ENCODE measurements around the gene TDRD10.
A peak's percentile ranks its signal among the peaks of the same experiment; 100 is the strongest.

The TDRD10 gene

DNA sequence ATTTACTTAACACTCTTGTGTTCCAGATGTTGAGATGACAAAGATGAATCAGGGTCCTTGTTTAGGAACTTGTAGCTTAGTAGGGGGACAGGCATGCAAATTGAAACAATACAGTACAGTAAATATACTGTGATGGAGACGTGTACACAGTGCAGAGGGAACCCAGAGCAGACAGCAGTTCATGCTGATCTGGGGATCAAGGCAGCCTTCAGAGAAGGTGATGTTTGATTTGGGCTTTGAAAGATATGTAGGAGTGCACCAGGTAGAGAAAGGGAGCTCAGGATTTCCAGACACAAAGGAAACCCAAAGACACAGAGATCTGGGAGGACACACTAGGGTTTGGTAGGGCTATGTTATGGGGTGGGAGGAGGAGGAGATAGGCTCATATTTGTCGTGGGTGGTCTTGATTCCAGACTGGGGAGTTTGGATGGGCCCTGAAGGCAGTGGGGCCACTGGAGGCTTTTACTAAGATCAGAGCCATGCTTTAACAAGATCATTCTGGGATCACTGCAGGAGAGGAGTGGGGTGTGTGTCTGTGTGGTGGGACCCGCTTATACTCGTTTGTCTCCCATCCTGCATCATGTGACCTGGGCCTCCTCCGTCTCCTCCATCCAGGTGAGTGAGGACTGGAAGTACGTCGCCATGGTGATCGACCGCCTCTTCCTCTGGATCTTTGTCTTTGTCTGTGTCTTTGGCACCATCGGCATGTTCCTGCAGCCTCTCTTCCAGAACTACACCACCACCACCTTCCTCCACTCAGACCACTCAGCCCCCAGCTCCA, 73.3 kb downstream of the TDRD10 start:
- WGBS, 2 donors (ENCODE audit: extremely low coverage in 2 of 2, insufficient read length in 2 of 2, insufficient replicate concordance in 1 of 2), result no CpG with 5 or more reads among the region's 10 CpGs
- Histone ChIP-seq H3K14ac (ENCODE audit: low read length) (no peak overlapping the region), H2AFZ (ENCODE audit: low read length) (no peak overlapping the region), H3K9ac (ENCODE audit: low read depth, low read length, poor library complexity) (no peak overlapping the region), H3K4me1 (ENCODE audit: control insufficient read depth in 2 of 2, insufficient read depth in 1 of 2, low read depth in 1 of 2, low read length in 2 of 2) (peaks cover 0 to 5% of the 10 kb centered on the region in 2 donors), H4K91ac (ENCODE audit: low read depth, low read length, poor library complexity) (no peak overlapping the region), H3K4ac (ENCODE audit: low read length) (no peak overlapping the region), H3K23ac (ENCODE audit: low read depth, low read length, poor library complexity) (no peak overlapping the region), H2BK12ac (ENCODE audit: low read length) (no peak overlapping the region), H3K27ac (replicated peaks; ENCODE audit: low read length) (no peak overlapping the region), H3K79me1 (ENCODE audit: low read depth, low read length) (no peaks in the 10 kb centered on the region), H4K8ac (ENCODE audit: low read depth, low read length) (no peak overlapping the region), H3K4me3 (ENCODE audit: low read length in 2 of 2) (no peak overlapping the region), H2BK15ac (ENCODE audit: low read length) (no peak overlapping the region), H2BK120ac (ENCODE audit: low read depth, low read length) (no peak overlapping the region), H3K36me3 (replicated peaks in 1 of 2; ENCODE audit: control insufficient read depth in 2 of 2, insufficient read depth in 2 of 2, low read length in 2 of 2) (peaks cover 18 to 86% of the 10 kb centered on the region in 2 donors), H2AK5ac (ENCODE audit: low read depth, low read length) (no peak overlapping the region), H3K27me3 (ENCODE audit: control insufficient read depth in 3 of 3, insufficient read depth in 3 of 3, low read depth in 1 of 3, low read length in 3 of 3) (no peaks in the 10 kb centered on the region), H2BK5ac (ENCODE audit: low read length) (no peak overlapping the region), H3K18ac (ENCODE audit: low read length) (no peak overlapping the region), H3K9me3 (replicated peaks in 1 of 2; ENCODE audit: control insufficient read depth in 2 of 2, insufficient read depth in 1 of 2, low read depth in 1 of 2, low read length in 2 of 2) (no peaks in the 10 kb centered on the region), H3K4me2 (ENCODE audit: insufficient read depth, low read length, poor library complexity, severe bottlenecking) (no peak overlapping the region)
- no peak for DNase-seq (ENCODE audit: low spot score)

DNA sequence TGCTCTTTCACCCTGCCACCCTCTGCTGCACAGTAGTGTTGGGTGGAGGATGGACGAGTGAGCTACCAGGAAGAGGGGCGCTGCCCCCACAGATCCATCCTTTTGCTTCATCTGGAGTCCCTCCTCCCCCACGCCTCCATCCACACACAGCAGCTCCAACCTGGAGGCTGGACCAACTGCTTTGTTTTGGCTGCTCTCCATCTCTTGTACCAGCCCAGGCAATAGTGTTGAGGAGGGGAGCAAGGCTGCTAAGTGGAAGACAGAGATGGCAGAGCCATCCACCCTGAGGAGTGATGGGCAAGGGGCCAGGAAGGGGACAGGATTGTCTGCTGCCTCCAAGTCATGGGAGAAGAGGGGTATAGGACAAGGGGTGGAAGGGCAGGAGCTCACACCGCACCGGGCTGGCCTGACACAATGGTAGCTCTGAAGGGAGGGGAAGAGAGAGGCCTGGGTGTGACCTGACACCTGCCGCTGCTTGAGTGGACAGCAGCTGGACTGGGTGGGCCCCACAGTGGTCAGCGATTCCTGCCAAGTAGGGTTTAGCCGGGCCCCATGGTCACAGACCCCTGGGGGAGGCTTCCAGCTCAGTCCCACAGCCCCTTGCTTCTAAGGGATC, 74.0 kb downstream of the TDRD10 start:
- H3K79me1 ChIP-seq (ENCODE audit: low read depth, low read length), result no peaks in the 10 kb centered on the region
- no peak overlapping the region for H3K27ac ChIP-seq (replicated peaks; ENCODE audit: low read length)
- H3K9me3 ChIP-seq (replicated peaks in 1 of 2; ENCODE audit: control insufficient read depth in 2 of 2, insufficient read depth in 1 of 2, low read depth in 1 of 2, low read length in 2 of 2), result no peaks in the 10 kb centered on the region
- no peak overlapping the region for H2BK120ac ChIP-seq (ENCODE audit: low read depth, low read length)
- H4K91ac ChIP-seq (ENCODE audit: low read depth, low read length, poor library complexity), result no peak overlapping the region
- H3K9ac ChIP-seq (ENCODE audit: low read depth, low read length, poor library complexity), result no peak overlapping the region
- no peak for DNase-seq (ENCODE audit: low spot score)
- no peak overlapping the region for H3K4ac ChIP-seq (ENCODE audit: low read length)
- H2BK5ac ChIP-seq (ENCODE audit: low read length), result no peak overlapping the region
- no peaks in the 10 kb centered on the region for H3K27me3 ChIP-seq (ENCODE audit: control insufficient read depth in 3 of 3, insufficient read depth in 3 of 3, low read depth in 1 of 3, low read length in 3 of 3)
- no peak overlapping the region for H3K4me3 ChIP-seq (ENCODE audit: low read length in 2 of 2)
- H2AFZ ChIP-seq (ENCODE audit: low read length), result no peak overlapping the region
- no peak overlapping the region for H2BK15ac ChIP-seq (ENCODE audit: low read length)
- no peak overlapping the region for H3K14ac ChIP-seq (ENCODE audit: low read length)
- H2BK12ac ChIP-seq (ENCODE audit: low read length), result no peak overlapping the region
- WGBS, 2 donors (ENCODE audit: extremely low coverage in 2 of 2, insufficient read length in 2 of 2, insufficient replicate concordance in 1 of 2), result no CpG with 5 or more reads among the region's 8 CpGs
- peak overlapping the region; percentile 74 for H3K23ac ChIP-seq (ENCODE audit: low read depth, low read length, poor library complexity)
- no peak overlapping the region for H4K8ac ChIP-seq (ENCODE audit: low read depth, low read length)
- peaks cover 0 to 5% of the 10 kb centered on the region in 2 donors for H3K4me1 ChIP-seq (ENCODE audit: control insufficient read depth in 2 of 2, insufficient read depth in 1 of 2, low read depth in 1 of 2, low read length in 2 of 2)
- no peak overlapping the region for H2AK5ac ChIP-seq (ENCODE audit: low read depth, low read length)
- H3K4me2 ChIP-seq (ENCODE audit: insufficient read depth, low read length, poor library complexity, severe bottlenecking), result no peak overlapping the region
- H3K18ac ChIP-seq (ENCODE audit: low read length), result no peak overlapping the region
- H3K36me3 ChIP-seq (replicated peaks in 1 of 2; ENCODE audit: control insufficient read depth in 2 of 2, insufficient read depth in 2 of 2, low read length in 2 of 2), result peaks cover 21 to 86% of the 10 kb centered on the region in 2 donors

DNA sequence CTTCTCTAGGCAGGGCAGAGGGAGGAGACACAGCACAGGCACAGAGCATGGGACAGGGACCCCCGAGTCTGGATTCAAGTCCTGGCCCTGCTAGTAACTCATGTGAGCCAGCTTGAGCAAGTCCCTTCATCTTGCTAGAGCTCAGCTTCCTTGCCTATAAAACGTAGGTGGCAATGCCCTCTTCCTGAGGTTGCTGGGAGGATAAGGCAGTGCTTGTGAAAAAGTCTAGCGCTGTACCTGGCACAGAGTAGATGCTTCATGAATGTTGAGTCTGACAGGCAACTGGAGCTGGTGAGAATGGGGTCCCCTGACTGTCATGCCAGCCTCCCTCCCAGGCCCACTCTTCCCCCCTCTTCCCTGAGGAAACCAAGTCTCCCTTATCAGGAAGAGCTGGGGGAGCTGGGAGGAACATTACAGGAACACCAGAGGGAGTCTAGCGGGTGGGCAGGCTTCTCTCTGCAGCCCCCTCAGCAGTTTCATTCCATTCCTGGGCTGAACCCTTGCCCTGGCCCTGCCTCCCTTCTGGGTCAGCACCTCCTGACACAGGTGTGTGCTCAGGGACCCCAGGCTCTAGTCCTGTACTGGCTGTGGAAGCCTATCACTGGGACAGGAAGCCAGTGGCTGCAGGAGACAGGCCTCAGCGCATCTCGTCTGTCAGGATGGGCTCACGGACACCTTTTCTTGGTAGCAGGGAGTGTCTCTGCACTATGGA, 75.5 kb downstream of the TDRD10 start:
- Histone ChIP-seq H4K8ac (ENCODE audit: low read depth, low read length) (no peak overlapping the region), H3K27ac (replicated peaks; ENCODE audit: low read length) (no peak overlapping the region), H4K91ac (ENCODE audit: low read depth, low read length, poor library complexity) (no peak overlapping the region), H2BK120ac (ENCODE audit: low read depth, low read length) (no peak overlapping the region), H2BK15ac (ENCODE audit: low read length) (no peak overlapping the region), H3K14ac (ENCODE audit: low read length) (no peak overlapping the region), H2AFZ (ENCODE audit: low read length) (no peak overlapping the region), H3K4me2 (ENCODE audit: insufficient read depth, low read length, poor library complexity, severe bottlenecking) (no peak overlapping the region), H3K9ac (ENCODE audit: low read depth, low read length, poor library complexity) (no peak overlapping the region), H3K4ac (ENCODE audit: low read length) (no peak overlapping the region), H3K23ac (ENCODE audit: low read depth, low read length, poor library complexity) (no peak overlapping the region), H2AK5ac (ENCODE audit: low read depth, low read length) (no peak overlapping the region), H3K18ac (ENCODE audit: low read length) (no peak overlapping the region), H3K4me1 (ENCODE audit: control insufficient read depth in 2 of 2, insufficient read depth in 1 of 2, low read depth in 1 of 2, low read length in 2 of 2) (peaks cover 0 to 5% of the 10 kb centered on the region in 2 donors), H3K4me3 (ENCODE audit: low read length in 2 of 2) (no peak overlapping the region), H3K27me3 (ENCODE audit: control insufficient read depth in 3 of 3, insufficient read depth in 3 of 3, low read depth in 1 of 3, low read length in 3 of 3) (no peaks in the 10 kb centered on the region), H2BK5ac (ENCODE audit: low read length) (no peak overlapping the region), H3K36me3 (replicated peaks in 1 of 2; ENCODE audit: control insufficient read depth in 2 of 2, insufficient read depth in 2 of 2, low read length in 2 of 2) (peaks cover 23 to 85% of the 10 kb centered on the region in 2 donors), H3K79me1 (ENCODE audit: low read depth, low read length) (no peaks in the 10 kb centered on the region), H3K9me3 (replicated peaks in 1 of 2; ENCODE audit: control insufficient read depth in 2 of 2, insufficient read depth in 1 of 2, low read depth in 1 of 2, low read length in 2 of 2) (no peaks in the 10 kb centered on the region), H2BK12ac (ENCODE audit: low read length) (no peak overlapping the region)
- DNase-seq (ENCODE audit: low spot score), result no peak
- WGBS, 2 donors (ENCODE audit: extremely low coverage in 2 of 2, insufficient read length in 2 of 2, insufficient replicate concordance in 1 of 2), result no CpG with 5 or more reads among the region's 7 CpGs

DNA sequence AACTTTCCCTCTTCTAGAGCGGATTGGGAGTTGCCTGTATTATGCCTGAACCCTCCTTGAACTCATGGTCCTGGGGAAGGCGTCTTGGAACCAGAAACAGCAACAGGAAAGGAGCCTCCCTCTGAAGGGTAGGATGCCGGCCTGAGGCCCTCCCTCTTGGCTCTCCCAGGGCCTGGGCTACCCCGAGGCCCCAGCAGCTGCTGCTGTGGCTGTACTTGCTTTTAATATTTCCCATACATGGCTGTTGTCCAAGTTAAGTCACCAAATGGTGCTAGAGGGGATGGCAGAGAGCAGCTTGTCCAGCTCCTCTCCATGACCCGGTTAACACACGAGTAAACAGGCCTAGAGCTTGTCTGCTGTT, 76.0 kb downstream of the TDRD10 start:
- no peak overlapping the region for H3K4me2 ChIP-seq (ENCODE audit: insufficient read depth, low read length, poor library complexity, severe bottlenecking)
- H2BK15ac ChIP-seq (ENCODE audit: low read length), result no peak overlapping the region

More for the DNA sequence above, 76.0 kb downstream of the TDRD10 start:
- no peak overlapping the region for H3K14ac ChIP-seq (ENCODE audit: low read length)
- no peak overlapping the region for H4K8ac ChIP-seq (ENCODE audit: low read depth, low read length)
- H3K27ac ChIP-seq (replicated peaks; ENCODE audit: low read length), result no peak overlapping the region
- no peak overlapping the region for H3K4me3 ChIP-seq (ENCODE audit: low read length in 2 of 2)
- no peak overlapping the region for H2AFZ ChIP-seq (ENCODE audit: low read length)
- H3K9me3 ChIP-seq (replicated peaks in 1 of 2; ENCODE audit: control insufficient read depth in 2 of 2, insufficient read depth in 1 of 2, low read depth in 1 of 2, low read length in 2 of 2), result no peaks in the 10 kb centered on the region
- no peak overlapping the region for H2BK5ac ChIP-seq (ENCODE audit: low read length)
- DNase-seq (ENCODE audit: low spot score), result no peak
- H3K79me1 ChIP-seq (ENCODE audit: low read depth, low read length), result no peaks in the 10 kb centered on the region
- no peak overlapping the region for H3K23ac ChIP-seq (ENCODE audit: low read depth, low read length, poor library complexity)
- H3K4me1 ChIP-seq (ENCODE audit: control insufficient read depth in 2 of 2, insufficient read depth in 1 of 2, low read depth in 1 of 2, low read length in 2 of 2), result peaks cover 0 to 3% of the 10 kb centered on the region in 2 donors
- no peak overlapping the region for H3K18ac ChIP-seq (ENCODE audit: low read length)
- H2BK120ac ChIP-seq (ENCODE audit: low read depth, low read length), result no peak overlapping the region
- peaks cover 28 to 87% of the 10 kb centered on the region in 2 donors for H3K36me3 ChIP-seq (replicated peaks in 1 of 2; ENCODE audit: control insufficient read depth in 2 of 2, insufficient read depth in 2 of 2, low read length in 2 of 2)
- no peaks in the 10 kb centered on the region for H3K27me3 ChIP-seq (ENCODE audit: control insufficient read depth in 3 of 3, insufficient read depth in 3 of 3, low read depth in 1 of 3, low read length in 3 of 3)
- H3K9ac ChIP-seq (ENCODE audit: low read depth, low read length, poor library complexity), result no peak overlapping the region
- no peak overlapping the region for H2BK12ac ChIP-seq (ENCODE audit: low read length)
- no peak overlapping the region for H2AK5ac ChIP-seq (ENCODE audit: low read depth, low read length)
- no peak overlapping the region for H3K4ac ChIP-seq (ENCODE audit: low read length)
- whole genome bisulfite sequencing, 2 donors (ENCODE audit: extremely low coverage in 2 of 2, insufficient read length in 2 of 2, insufficient replicate concordance in 1 of 2), result no CpG with 5 or more reads among the region's 6 CpGs
- H4K91ac ChIP-seq (ENCODE audit: low read depth, low read length, poor library complexity), result no peak overlapping the region
